Activated CD8-positive, alpha-beta memory T cell treated with anti-CD3 and anti-CD28 coated beads for 48 hours (primary cell): Measurements from ENCODE around the gene DDX41.
"Not testable (repeated sequence)": the region's sequence is repeated elsewhere in the genome, so short reads cannot be mapped to it uniquely, and the experiment has no call there.

Source experiments
- DNase-seq, 3 experiments: peaks; one replicate each; pipeline ENCODE4 v3.0.0-alpha.2; 2020; ENCODE audit warnings: low read depth in 2 of 3, low spot score in 2 of 3

DDX41 gene

DNA sequence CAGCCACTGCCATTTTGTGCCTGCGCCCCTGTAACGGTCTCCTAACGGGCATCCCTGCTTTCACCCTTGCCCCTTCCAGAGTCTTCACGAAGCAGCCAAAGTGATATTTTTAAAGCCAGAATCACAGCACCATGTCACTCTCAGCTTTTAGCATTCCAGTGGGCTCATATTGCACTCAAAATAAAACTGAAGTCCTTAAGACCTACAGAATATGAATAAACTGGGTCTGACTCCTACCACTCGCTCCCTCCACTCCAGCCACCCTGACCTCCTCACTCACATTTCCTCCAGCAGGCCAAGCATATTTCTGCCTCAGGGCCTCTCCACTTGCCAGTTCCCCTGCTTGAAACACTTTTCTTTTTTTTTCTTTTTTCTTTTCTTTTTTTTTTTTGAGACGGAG lies 16.9 kb downstream of the DDX41 start:
- no peak for DNase-seq

DNA sequence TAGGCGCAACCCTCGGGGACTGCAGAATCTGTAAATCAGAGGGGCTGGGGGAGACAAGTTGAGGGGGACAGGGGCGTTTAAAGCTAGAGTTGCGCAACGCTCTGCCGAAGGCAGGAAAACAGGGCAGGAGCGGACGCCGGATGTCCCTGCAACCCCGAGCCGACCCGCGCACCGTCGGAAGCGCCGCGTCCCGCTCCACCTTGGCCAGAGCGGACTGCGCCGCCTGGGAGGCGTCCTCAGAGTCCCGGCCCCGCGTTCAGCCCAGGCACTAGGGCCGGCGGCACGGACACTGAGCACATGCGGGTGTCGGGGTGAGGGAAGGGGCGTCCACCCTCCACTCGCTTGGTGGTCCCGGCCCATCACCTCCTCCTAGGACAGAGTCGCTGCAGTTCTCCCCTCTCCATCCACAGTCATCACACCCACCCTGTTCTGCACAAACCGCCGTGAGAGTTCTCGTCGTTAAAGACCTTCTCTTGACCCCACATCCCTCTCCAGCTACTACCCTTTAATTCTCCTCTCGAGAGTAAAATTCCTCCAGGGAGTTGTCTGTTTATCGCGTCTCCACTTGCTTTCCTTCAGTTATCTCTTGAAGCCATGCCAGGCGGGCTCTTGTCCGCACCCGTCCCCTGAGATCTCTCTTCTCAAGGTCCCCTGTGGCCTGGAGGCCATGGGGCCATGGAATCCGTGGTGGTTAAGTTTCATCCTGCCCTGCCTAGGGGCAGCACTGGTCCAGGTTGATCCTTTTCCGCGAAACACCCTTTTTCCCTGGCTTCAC lies 18.6 kb downstream of the DDX41 start:
- DNase-seq, result no peak

DNA sequence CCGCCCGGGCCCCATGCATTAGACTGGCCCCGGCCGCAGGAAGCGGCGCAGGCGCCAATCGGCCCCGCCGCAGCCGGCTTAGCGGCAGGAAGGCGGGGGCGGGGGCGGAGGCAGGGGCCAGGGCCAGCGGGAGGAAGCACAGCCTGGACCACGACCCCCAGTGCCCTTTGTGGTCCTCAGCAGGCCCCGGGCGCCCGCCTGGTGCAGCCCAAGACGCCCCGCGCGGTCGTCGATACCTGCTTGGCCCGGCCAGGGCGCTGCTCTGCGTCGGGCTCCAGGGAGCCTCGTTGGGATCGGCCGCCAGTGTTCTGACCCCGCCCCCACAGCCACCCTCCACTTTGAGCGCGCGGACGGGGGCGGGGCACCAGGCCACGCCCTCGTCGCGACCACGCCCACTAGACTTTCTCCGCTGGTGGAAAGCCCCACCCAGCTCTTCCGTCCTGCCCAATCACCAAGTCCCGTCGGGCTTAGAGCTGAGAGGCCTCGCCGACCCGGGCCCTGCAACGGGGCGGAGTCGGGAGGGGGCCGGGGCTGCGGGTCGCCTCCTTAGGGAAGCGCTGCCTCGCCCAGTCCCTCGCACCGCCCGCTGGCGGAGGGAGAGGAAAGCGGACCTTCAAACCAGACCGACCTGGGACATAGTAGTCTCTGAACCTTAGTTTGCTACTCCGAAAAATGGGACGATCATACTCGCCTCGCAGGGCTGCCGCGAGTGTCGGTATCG lies 19.3 kb downstream of the DDX41 start, which contains the start of gene PDLIM7:
PDLIM7 (minus strand) TSS at position 313 of the 721 bp plus-strand sequence. CDS start 1,092 bp downstream, outside the sequence.
- peak; percentile 91 to 97 (median 96) for DNase-seq

DNA sequence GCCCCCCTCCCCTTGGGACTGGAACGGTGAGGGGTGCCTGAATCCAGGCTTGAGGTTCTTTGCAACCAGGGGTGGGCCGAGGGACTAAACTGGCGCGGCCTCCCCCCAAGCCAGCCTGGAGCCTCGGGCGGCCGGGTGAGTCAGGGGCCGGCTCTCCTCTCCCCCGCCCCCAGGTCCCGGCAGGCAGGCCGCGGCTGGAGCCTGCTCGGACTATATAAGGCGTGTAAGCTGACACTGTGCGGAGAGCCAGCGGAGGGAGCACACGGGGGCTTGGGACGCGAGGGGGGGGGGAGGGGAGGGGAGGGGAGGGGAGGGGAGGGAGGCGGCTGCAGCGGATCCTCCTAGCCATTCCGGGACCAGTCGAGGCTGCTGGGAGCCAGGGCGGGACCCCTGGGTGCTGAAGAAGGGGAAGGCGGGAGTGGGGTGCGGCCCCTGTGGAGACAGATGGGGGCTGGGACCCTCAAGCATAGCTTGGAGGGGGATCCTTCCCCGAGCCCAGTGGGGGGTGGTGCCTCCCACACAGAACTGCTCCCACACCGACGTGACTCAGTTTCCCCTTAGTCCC lies 20.0 kb downstream of the DDX41 start:
- no peak for DNase-seq

DNA sequence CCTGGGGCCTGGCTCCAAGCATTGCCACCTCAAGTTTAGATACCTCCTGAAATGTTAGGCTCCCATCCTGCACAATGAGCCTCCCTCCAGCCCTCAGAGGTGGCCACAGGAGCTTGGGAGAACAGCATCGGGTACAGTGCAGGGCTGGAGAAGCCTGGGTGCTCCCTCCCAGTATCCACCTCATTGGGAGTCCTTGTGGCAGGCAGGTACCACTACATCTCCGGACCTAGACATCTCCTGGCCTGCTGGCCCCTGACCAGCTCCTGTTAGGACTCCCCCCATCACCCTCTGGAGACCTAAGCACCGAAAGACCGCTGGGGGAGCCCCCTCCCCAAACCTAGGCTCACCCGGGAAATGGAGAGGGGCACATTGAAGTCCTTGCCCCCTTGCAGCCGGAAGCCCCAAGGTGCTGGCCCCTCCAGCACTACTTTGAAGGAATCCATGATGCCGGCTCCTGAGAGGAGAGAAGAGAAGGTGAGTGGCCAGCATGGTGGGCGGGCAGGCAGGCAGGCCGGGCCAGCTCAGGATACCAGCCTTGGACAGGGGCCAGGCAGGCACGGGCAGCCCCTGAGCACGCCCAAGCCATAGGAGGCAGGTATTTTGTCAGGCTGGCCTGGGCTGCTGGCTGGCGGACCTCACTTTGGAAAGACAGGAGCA lies 20.6 kb downstream of the DDX41 start:
- no peak for DNase-seq

DNA sequence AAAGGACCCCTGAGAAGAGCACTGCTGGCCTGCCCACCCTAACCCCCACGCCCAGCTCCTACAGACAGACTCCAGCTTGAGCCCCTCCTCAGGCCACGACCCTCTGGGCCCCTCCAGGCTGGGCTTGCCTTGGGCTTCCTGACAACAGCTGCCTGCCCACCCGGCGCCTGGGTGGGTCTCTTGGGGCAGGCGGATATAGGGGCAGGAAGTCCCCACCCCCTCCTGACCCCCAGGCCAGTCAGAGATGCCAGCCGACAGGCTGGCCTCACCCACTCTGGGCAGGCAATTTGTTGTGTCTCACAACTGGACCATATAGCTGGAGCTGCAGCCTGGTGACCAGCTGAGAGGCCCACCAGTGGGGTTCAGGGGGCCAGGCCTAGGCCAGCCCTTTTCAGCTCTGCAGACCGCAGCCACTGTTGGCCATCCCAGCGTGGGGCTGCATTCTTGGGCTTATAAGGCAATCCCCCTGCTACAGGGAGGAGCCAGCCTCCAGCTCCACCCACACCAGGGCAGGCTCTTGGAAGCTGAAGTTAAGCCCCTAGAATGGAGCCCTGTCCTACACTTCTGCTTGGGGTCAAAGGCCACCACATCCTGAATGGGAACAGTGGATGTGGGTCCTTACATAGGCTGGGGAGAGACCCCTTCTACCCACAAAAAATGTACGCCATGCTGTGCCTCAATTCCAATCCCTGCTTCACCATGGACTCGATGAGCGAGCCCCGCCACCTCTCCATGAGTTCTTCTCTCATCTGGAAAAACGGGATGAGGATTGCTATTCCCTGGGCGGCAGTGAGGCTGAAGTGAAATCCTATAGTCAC lies 21.3 kb downstream of the DDX41 start:
- DNase-seq, result no peak

DNA sequence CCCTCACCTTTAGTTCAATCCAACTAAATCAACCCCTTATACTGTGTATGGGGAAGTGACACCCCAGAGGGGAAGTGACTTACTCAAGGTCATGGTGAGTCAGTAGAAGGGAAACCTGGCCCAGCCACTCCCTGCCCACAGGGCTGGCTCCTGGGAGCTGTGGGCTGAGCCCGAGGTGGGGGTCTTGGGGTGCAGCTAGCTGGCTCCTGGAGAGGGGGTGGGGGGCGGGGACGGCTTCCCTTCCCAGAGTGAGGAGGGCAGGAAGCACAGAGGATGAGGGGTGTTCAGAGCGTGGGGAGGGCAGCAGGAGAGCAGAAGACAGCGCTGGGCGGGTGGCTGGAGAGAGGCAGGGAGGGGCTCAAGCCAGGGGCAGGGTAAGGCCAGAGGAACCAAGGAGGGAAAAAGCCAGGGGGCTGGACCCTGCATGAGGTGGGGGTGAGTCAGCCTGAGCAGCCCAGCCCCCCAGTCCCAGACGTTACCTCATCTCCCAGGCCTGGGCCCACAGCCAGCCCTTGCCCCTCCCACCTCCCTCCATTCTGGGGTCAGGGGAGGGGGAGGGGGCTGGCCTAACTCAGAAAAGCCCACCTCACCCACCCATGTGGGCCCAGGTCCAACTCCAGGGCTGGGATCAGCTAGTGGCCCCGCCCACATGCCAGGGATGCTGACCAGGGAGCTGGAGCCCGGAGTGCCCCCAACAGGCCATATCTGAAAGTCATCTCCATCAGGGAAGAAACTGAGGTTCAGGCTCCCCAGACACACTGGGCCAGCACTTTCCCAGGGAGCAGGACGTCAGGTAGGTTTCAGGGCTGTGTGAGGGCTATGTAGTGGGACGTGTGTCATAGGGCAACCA lies 22.2 kb downstream of the DDX41 start:
- no peak for DNase-seq

DNA sequence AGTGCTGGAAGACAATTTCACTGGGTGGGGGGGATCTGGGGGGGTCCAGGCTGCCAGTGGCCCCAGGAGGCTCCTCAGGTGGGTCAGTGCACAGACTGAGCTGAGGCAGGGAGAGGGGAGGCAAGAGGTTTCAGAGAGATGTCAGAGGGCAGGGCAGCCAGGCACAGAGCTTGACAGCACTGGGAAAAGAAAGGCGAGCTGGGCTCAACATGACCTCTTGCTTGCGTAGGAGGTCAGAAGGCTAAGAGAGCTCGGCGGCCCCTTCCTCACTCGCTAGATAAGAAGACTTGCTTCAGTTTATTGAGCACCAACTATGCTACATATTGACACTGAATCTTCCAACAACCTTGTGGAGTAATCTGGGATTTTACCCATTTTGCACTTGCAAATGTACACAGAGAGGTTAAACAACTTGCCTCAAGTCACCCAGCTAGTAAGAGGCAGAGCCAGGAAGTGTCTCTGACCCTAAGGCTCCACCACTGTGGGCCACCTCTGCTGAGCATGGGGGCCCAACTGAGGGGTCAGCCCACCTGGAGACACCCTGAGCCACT lies 22.9 kb downstream of the DDX41 start:
- DNase-seq, result no peak

DNA sequence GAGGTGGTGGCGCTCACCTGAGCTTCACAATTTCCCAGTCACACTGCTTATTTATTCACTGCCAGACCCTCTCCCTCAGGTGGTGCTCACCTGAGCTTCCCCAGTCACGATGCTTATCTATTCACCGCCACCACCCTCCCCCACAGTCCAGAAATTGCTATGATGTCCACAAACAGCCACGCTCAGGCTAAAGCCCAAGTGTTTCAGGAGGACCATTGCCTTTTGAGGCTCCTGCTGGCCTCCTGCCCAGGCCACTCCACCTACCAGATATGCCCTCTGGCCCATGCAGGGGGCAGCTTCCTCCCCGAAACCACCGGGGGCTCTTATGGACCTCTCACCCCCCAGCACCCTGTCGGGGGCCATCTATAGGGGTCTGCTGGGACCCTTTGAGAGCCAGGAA lies 23.9 kb downstream of the DDX41 start:
- DNase-seq, result no peak

DNA sequence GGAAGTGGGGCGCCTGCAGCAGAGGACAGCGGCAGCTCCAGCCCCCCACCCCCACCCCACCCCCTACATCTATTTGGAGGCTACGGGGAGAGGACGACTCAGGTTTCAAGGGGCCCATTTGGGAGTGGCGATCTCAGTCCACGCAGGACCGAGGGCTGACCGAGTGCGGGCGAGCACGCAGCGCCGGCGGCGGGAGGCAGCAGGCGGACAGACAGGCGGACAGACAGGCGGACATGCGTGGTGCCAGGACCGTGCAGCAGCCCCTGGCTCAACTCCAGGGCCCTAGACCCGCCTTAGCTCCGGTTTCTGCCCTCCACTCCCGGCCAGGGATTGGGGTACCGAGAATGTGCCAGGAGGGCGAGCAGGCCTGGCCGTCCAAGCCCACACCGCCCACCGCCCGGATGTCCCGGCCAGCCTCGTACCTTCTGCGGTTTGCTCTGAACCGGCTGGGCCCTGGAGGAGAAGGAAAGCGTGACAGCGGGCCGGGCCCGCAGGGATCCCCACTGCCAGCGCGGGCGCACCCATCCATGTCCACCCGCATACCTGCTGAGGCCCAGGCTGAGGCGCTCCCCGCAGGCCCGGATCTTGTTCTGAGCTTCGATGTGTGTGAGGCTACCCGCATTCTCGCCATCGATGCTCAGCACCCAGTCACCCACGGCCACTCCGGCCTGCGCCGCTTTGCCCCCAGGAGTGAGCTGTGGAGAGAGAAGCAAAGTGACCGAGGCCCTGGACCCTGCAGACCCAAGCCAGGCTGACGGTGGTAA lies 24.6 kb downstream of the DDX41 start:
- DNase-seq, result no peak

DNA sequence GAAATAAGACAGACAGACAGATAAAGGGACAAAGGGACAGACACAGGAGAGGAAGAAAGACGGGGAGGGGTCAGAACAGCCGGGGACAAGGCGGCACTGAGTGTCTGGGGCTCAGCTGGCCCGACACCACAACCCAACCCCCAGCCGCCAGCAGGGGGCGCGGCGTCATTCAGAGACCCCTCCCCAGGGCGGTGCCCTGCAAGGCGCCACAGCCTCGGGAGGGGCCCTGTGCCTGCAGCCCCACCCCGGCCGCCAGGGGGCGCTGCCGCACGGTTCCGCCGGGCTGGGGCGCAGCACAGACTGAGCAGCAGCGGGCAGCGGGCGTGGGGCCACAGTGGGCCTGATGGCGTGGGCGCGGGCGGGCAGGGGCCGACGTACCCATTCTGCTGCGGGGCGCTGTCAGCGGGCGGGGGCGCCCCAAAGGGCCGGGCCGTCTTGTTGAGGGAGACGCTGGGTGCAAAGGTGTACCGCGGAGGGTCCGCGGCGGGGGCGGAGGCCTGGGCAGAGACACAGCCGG lies 25.3 kb downstream of the DDX41 start:
- DNase-seq, result no peak

DNA sequence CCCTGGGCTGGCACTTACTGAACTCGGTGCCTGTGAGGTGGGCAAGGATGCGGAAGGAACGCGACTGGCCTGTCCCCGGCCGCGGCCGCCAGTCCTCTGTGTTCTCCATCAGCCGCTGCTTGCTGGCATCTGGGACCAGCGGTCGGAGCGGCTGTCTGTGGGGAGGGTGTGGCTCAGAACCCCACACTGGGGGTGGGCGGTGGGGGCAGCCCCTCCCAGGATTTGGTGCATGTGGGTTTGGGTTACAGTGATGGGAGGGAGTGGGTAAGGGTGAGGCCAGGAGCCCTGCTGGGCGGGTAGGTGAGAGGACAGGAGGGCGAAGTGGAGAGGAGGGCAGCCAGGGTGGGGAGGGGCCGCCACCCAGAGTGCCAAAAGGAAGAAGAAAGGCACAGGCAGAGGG lies 25.8 kb downstream of the DDX41 start:
- DNase-seq, result no peak

DNA sequence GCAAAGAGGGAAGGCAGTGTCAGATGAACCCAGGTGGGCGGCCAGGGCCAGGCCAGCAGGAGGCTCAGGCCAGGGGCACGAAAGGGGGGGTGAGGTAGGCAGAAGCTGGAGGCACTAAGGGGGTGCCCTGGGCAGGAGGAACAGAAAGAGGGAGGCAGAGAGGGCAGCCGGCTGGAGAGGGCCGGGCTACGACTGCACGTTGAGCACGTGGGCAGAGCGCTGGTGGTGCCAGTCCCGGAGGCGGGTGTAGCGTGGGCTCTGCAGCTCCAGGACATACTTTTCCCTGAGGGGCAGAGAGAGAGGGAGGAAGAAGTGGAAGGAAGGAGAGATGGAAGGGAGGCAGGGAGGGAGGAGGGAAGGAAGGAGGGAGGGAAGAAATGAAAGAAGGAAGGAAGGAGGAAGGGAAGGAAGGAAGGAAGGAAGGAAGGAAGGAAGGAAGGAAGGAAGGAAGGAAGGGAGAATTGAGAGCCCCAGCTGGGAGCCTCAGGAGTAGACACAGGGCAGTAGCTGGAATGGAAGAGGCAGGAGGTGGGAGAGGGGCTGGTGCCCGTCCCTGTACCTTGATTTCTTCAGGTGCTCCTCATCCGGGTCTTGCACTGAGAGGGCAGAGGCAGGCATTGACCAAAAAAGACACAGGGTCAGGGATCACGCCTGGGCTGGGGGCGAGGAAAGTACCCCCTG lies 26.3 kb downstream of the DDX41 start:
- no peak for DNase-seq

DNA sequence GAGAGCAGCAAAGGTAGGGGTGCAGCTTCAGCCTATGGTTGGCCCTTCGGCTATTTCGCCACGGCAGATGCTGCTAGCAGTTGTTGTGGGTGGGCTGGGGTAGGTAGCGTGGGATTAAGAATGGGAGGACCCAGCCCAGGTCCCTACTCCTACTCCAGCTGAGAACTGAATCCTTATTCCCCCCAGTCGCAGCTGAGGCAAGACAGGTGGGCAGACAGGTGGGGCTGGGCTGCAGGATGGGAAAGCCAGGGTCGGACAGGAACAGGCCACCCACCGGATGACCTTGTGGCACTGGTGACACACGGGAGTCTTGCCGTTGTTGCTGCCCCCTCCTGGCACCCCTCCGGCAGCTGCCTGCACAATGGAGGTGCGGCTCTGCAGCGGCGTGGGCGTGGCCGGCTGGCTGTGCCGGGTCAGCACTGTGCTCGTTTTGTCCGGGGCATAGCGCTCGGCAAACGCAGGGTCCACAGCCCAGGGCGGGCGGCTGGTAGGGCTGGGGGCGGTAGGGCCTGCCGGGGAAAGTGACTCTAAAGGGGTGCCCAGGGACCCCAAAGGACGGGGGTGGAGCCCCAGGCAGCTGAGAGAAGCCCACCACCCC lies 27.5 kb downstream of the DDX41 start:
- DNase-seq, result no peak

DNA sequence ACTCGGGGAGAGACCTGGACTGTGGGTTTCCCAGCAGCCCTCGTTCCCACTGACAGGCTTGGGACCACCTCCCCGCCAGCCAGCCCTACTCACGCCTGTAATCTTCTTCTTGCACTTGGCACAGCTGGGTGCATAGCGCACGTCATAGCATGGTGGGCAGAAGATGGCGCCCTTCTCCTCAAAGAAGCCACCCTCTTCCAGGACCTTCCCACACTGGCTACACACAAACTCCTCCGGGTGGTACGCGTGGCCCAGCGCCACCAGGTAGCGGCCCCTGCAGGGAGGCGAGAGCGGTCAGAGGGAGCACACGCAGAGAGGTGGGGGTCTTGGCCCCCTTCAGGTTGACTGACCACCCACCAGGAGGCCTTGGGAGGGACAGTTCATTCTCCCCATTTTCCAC lies 28.8 kb downstream of the DDX41 start:
- no peak for DNase-seq

DNA sequence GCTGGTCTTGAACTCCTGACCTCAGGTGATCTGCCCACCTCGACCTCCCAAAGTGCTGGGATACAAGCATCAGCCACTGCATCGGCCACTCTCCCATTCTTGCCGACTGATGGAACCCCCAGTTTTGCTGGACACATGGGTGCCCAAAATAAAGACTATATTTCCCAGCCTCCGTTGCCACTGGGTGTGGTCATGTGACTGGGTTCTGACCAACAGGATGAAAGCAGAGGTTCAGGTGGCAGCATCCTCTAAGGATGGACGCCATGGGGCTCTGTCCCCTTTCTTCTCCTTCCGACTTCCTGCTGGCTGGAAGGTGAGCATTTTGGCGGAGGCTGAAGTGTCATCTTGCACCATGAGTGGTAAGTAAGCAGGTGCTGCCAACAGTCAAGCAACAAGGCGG lies 29.6 kb downstream of the DDX41 start:
- no peak for DNase-seq

DNA sequence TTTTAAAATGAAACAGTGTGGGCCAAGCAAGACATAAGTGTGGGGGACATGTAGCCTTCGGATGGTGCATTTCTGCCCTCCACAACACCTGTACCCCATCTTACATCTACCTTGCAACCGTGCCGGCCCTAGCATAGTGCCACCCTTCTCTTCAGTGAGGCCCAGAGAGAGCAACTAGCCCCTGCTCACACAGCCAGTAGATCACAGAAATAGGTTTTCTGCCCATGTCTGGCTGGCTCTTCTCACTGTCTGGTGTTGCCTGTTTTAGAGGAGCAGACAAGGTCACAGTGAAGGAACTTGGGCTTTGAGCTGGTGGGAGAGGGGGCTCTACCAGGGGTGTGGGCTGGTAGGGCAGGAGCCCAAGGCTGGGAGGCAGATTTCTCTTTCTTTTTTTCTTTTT lies 30.5 kb downstream of the DDX41 start:
- DNase-seq, result no peak

DNA sequence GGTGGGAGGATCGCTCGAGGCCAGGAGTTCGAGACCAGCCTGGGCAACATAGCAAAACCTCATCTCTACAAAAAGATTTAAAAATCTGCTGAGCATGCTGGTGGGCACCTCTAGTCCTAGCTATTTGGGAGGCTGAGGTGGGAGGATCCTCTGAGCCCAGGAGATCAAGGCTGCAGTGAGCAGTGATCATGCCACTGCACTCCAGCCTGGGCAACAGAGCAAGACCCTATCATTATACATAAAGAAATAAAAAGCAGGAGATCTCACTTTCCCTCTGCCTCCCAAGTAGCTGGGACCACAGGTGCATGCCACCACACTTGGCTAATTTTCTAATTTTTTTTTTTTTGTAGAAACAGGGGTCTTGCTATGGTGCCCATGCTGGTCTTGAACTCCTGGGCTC lies 31.0 kb downstream of the DDX41 start:
- DNase-seq, result not testable (repeated sequence)
